GM11168 (cell line): Measurements from ENCODE around the gene ODAD3.
"Not testable (repeated sequence)": the region's sequence is repeated elsewhere in the genome, so short reads cannot be mapped to it uniquely, and the experiment has no call there.

ENCODE experiments used
- in situ Hi-C: fragments of 300-500 bp; cut with MboI; formaldehyde crosslinking; loops from one replicate; pipeline ENCODE4 v1.12.0; 2022; ENCODE audit warnings: low sequenced_read_pairs; ENCODE audit not compliant: unreplicated experiment

The ODAD3 gene

DNA sequence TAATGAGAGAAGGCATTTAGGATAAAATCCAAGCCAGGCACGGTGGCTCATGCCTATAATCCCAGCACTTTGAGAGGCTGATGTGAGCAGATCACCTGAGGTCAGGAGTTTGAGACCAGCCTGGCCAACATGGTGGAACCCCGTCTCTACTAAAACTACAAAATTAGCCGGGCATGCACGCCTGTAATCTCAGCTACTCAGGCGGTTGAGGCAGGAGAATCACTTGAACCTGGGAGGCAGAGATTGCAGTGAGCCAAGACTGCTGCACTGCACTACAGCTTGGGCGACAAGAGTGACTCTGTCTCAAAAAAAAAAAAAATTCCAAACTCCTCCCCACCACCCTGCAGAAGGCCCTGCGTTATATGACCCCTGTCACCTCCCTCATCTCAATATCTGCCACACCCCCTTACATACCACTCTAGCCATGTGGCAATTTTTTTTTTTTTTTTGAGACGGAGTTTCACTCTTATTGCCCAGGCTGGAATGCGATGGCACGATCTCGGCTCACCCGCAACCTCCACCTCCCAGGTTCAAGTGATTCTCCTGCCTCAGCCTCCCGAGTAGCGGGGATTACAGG lies 55.6 kb downstream of the ODAD3 start:
- in situ Hi-C loops, result not testable (repeated sequence)

DNA sequence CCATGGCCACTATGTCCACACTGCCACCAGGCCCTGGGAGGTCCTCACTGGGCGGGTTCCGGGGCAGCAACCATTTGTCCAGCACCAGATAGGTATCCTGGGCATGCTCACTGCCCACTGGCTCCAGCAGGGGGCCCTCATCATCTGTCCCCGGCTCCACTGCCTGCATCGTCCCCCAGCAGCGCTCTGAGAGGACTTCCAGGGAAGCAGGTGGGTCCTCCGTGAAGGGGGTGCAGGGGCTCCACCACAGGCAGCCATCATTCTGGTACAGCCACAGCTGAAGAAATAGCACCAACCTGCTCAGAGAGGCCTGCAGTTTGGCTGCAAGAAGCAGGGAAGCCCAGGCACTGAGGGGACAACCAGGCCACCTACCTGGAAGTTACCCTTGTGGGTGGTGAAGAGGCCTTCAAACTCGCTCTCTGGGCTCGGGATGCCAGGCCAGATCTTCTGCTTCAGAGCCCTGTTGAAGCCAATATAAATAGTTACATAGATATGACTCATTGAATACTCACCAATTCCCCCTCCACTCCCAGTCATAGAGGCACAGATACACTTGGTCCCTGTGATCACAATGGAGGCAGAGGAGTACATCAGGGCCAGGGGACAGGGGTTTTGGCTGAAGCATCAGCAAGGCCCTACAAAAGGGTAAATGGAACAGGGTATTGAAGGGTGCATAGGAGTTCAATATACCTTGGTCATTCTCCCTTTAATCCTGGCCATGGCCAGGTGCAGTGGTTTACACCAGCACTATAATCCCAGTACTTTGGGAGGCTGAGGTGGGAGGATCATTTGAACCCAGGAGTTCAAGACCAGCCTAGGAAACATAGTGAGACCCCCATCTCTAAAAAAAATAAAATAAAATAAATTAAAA lies 56.4 kb downstream of the ODAD3 start:
- in situ Hi-C loops, result no loop called here

DNA sequence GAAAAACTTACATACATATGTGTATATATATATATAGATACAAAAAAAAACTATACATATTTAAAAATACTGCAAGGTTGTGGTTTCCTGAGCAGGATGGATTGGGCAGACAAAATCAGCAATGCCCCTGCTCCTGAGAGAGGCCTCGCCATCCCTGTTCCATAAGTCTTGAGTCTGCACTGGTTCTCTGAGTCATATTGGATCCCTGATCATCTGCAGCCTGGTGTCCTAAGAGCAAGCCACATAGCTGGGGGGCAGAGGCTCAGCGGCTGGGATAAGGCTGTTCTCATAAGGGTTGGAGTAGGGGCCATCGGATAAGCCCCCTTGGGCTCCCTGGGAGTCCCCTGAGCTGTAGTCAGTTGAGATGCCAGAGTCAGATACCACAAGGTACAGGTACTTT lies 57.2 kb downstream of the ODAD3 start:
- in situ Hi-C loops, result no loop called here

DNA sequence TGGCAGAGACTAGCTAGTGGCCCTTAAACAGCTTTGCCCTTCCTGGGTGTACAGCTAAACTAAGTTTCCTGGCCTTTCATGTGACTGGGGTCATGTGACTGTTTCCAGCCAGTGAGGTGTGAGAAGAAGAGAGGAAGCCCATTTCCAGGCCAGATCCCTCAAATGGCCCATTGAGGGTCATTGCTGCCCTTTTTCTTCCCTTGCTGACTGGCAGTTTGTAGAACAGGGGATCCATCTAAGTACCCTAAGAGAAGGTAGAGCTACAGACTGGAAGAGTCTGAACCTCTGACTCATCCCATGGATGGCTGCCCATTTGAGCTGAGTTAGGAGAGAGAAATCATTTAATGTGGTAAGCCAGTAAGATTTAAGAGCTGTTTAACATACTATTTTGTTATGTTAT lies 57.7 kb downstream of the ODAD3 start:
- in situ Hi-C loops, result no loop called here

DNA sequence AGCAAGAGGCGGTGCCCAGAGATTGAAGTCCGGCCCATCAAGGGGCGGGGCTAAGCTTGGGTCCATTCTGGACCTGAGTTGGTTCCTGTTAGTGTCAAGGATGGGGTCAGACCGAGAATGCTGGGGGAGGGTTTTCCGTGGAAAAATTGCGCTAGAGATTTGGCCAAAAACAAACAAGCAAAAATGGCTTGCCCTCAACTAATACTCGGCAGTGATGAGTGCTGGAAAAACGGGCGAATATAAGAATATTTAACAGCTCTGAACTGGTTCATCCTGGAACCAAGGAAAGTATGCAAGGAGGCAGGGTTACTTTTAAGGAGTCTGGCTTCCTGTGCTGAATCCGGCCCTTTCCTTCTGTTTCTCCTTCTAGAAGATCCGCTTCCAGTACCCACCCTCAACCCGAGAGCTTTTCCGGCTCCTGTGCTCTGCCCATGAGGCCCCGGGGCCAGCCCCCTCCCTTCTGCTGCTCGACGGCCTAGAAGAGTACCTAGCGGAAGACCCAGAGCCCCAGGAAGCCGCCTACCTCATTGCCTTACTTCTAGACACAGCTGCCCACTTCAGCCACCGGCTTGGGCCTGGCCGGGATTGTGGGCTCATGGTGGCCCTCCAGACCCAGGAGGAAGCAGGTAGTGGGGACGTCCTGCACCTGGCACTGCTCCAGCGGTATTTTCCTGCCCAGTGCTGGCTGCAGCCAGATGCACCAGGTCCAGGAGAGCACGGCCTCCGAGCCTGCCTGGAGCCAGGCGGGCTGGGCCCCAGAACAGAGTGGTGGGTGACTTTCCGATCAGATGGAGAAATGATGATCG lies 59.6 kb downstream of the ODAD3 start:
- in situ Hi-C loops, result no loop called here

GRCh38 chr19:11374433-11375142 lies 60.3 kb downstream of the ODAD3 start, which contains the start of gene SWSAP1:
SWSAP1 (plus strand) TSS chr19:11374666; CDS start chr19:11374681, 15 bp downstream.
- in situ Hi-C loops, result no loop called here

DNA sequence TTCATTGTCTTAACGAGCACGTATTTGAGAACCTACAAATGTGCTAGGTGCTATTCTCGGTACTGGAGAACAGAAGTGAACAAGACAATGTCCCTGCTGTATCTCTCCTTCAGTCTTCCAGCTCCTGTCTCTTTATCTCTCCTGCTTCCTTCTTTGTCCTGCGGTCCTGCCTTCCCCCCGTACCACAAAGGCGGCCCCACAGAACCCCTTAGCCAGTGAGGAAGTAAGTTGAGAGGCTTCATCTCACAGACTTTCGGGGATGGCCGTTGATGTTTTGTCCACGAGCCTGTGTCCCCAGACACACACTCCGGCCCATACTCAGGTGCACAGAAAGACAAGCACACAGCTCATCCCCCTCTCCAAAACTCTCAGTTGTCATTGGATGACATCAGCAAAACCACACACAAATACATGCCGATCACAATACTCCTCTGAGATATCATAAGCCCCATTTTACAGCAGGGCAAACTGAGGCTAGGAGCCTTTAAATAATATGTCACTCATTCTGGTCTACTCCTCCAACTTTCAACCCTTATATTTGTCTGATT lies 61.0 kb downstream of the ODAD3 start:
- in situ Hi-C loops, result no loop called here

- in situ Hi-C loops, result no loop called here
Observed at GRCh38 chr19:11373166-11373884, 61.6 kb downstream of the ODAD3 start.

DNA sequence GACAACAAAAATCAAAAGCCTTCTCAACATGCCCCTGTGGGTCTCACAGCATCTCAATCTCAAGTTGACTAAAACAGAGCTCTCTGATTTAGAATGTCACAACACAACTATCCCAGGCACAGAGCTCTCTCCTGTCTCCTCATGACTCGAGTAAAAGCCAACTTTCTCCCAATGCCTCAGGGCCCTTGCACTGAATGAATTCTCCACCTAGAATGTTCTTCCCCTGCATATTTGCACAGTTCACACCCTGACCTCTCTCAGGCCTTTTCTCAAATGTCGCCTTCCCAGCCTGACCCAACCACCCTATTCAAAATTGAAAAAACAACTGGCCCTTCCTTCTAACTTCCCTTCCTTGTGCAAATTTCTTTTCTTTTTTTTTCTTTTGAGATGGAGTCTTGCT lies 64.2 kb downstream of the ODAD3 start:
- in situ Hi-C loops, result no loop called here
